Mesenchymal stem cell (in vitro differentiated cells and primary cell): Measurements from ENCODE around the gene SPATS2.

ENCODE experiments used
- DNase-seq: peaks from one replicate; pipeline ENCODE4 v3.0.0-alpha.2; 2013
- H2AFZ ChIP-seq: one replicate; pipeline ENCODE4 v1.6.1; 2013; ENCODE audit warnings: low read depth, mild to moderate bottlenecking, control low read depth, inconsistent platforms, low read length, moderate library complexity
- H2AK5ac ChIP-seq: 2 replicates; pipeline ENCODE4 v1.6.1; 2013; ENCODE audit warnings: low read length, moderate library complexity, mild to moderate bottlenecking, inconsistent platforms; ENCODE audit not compliant: severe bottlenecking
- H2BK120ac ChIP-seq: one replicate; pipeline ENCODE4 v1.6.1; 2013; ENCODE audit warnings: low read depth, mild to moderate bottlenecking, inconsistent platforms, low read length, moderate library complexity
- H2BK12ac ChIP-seq, 2 experiments: one replicate each; pipeline ENCODE4 v1.6.1; 2013; ENCODE audit warnings: inconsistent platforms in 2 of 2, low read length in 2 of 2, mild to moderate bottlenecking in 2 of 2, moderate library complexity in 2 of 2, control low read depth in 1 of 2
- H2BK15ac ChIP-seq: one replicate; pipeline ENCODE4 v1.6.1; 2013; ENCODE audit warnings: mild to moderate bottlenecking, low read depth, inconsistent platforms; ENCODE audit not compliant: poor library complexity, severe bottlenecking
- H2BK5ac ChIP-seq: 2 replicates; pipeline ENCODE4 v1.6.1; 2013; ENCODE audit warnings: low read depth, mild to moderate bottlenecking, low read length, control low read depth, inconsistent platforms; ENCODE audit not compliant: poor library complexity, severe bottlenecking
- H3K14ac ChIP-seq, 2 experiments: one replicate each; pipeline ENCODE4 v1.6.1; 2013; ENCODE audit warnings: inconsistent platforms in 2 of 2, low read length in 2 of 2, control low read depth in 1 of 2, mild to moderate bottlenecking in 1 of 2, moderate library complexity in 1 of 2
- H3K18ac ChIP-seq, 2 experiments: one replicate each; pipeline ENCODE4 v1.6.1; 2013; ENCODE audit warnings: inconsistent platforms in 2 of 2, low read length in 2 of 2, control low read depth in 1 of 2, low read depth in 1 of 2, mild to moderate bottlenecking in 1 of 2
- H3K23ac ChIP-seq, 2 experiments: one replicate each; pipeline ENCODE4 v1.6.1; 2013; ENCODE audit warnings: inconsistent platforms in 2 of 2, low read length in 2 of 2, mild to moderate bottlenecking in 2 of 2, moderate library complexity in 2 of 2, control low read depth in 1 of 2
- H3K27ac ChIP-seq: 2 replicates; pipeline ENCODE4 v1.5.1; 2013; ENCODE audit warnings: mild to moderate bottlenecking, moderate library complexity, low read length, control low read depth, inconsistent platforms; ENCODE audit not compliant: poor library complexity, severe bottlenecking
- H3K27me3 ChIP-seq, 2 experiments: 2 replicates each; pipeline versions ENCODE4 v1.6.1 to v1.7.0; 2013; ENCODE audit warnings: low read length in 2 of 2, mild to moderate bottlenecking in 2 of 2, moderate library complexity in 2 of 2, control low read depth in 1 of 2, inconsistent platforms in 1 of 2; ENCODE audit not compliant: control insufficient read depth in 1 of 2, insufficient read depth in 1 of 2
- H3K36me3 ChIP-seq, 2 experiments: 2 replicates each; pipeline versions ENCODE4 v1.6.1 to v1.7.0; 2013; ENCODE audit warnings: low read length in 2 of 2, control low read depth in 1 of 2, inconsistent platforms in 1 of 2, low read depth in 1 of 2, mild to moderate bottlenecking in 1 of 2; ENCODE audit not compliant: insufficient read depth in 2 of 2, control insufficient read depth in 1 of 2
- H3K4ac ChIP-seq, 2 experiments: one replicate each; pipeline ENCODE4 v1.6.1; 2013; ENCODE audit warnings: inconsistent platforms in 2 of 2, low read length in 2 of 2, mild to moderate bottlenecking in 2 of 2, moderate library complexity in 2 of 2, control low read depth in 1 of 2, low read depth in 1 of 2
- H3K4me1 ChIP-seq: 2 replicates; pipeline ENCODE4 v1.6.1; 2013; ENCODE audit warnings: low read depth, low read length, control low read depth; ENCODE audit not compliant: control insufficient read depth, insufficient read depth
- H3K4me2 ChIP-seq: 2 replicates; pipeline ENCODE4 v1.6.1; 2013; ENCODE audit warnings: low read length, mild to moderate bottlenecking, inconsistent platforms; ENCODE audit not compliant: poor library complexity, severe bottlenecking
- H3K4me3 ChIP-seq, 2 experiments: 2 replicates each; pipeline versions ENCODE4 v1.5.1 to v1.7.0; 2013; ENCODE audit warnings: low read length in 2 of 2, mild to moderate bottlenecking in 2 of 2, control low read depth in 1 of 2, low read depth in 1 of 2; ENCODE audit not compliant: insufficient read depth in 1 of 2
- H3K79me1 ChIP-seq: replicated peaks from 2 replicates; pipeline ENCODE4 v1.6.1; 2013; ENCODE audit warnings: mild to moderate bottlenecking, control low read depth, low read length, inconsistent platforms; ENCODE audit not compliant: poor library complexity, severe bottlenecking
- H3K9ac ChIP-seq: 2 replicates; pipeline ENCODE4 v1.7.0; 2013; ENCODE audit warnings: mild to moderate bottlenecking, low read length, moderate library complexity
- H3K9me3 ChIP-seq: 2 replicates; pipeline ENCODE4 v1.7.0; 2013; ENCODE audit warnings: mild to moderate bottlenecking, low read length; ENCODE audit not compliant: control insufficient read depth
- H4K8ac ChIP-seq: one replicate; pipeline ENCODE4 v1.6.1; 2013; ENCODE audit warnings: inconsistent platforms, mild to moderate bottlenecking, low read length, moderate library complexity
- H4K91ac ChIP-seq: one replicate; pipeline ENCODE4 v1.6.1; 2013; ENCODE audit warnings: mild to moderate bottlenecking, low read length, inconsistent platforms
- WGBS: methylation state at CpG from one replicate; pipeline ENCODE4 v1.1.7; 2013; ENCODE audit warnings: mixed read lengths; 5-methylcytosine and 5-hydroxymethylcytosine counted together

SPATS2 gene

GRCh38 chr12:49336645-49337584, 30.3 kb upstream of the SPATS2 start, which contains the start of gene C1QL4:
Gene C1QL4, minus strand, starts transcription at chr12:49337188. Its CDS starts 711 bp downstream, at chr12:49336477.
- Histone ChIP-seq H2BK120ac (no peak within 1 kb of the TSS), H3K4me2 (peak within 1 kb of the TSS; percentile 64), H4K91ac (no peak within 1 kb of the TSS), H3K18ac (no peak within 1 kb of the TSS), H3K4me3 (peak within 1 kb of the TSS; percentile 24 to 67), H3K4me1 (peaks cover 21% of the 10 kb centered on the region), H3K9me3 (no peaks in the 10 kb centered on the region), H2AFZ (peak within 1 kb of the TSS; percentile 21), H3K4ac (no peak within 1 kb of the TSS), H3K79me1 (no peaks in the 10 kb centered on the region), H4K8ac (no peak within 1 kb of the TSS), H3K27ac (no peak within 1 kb of the TSS), H3K14ac (no peak within 1 kb of the TSS), H2BK15ac (no peak within 1 kb of the TSS), H3K36me3 (peaks cover 0 to 6% of the 10 kb centered on the region in 2 experiments), H3K9ac (no peak within 1 kb of the TSS), H3K27me3 (peaks cover 66 to 93% of the 10 kb centered on the region in 2 experiments), H2BK12ac (no peak within 1 kb of the TSS), H2AK5ac (no peak within 1 kb of the TSS), H2BK5ac (no peak within 1 kb of the TSS), H3K23ac (peak within 1 kb of the TSS in 1 of 2 experiments; percentile 60)
- DNase-seq, result peak; percentile 78
- WGBS, result 6% methylated on average over 54 of the region's 65 CpGs

- H2AFZ ChIP-seq, result no peak overlapping the region
- no peak overlapping the region for H3K14ac ChIP-seq
- H3K4me1 ChIP-seq, result peaks cover 39% of the 10 kb centered on the region
- peaks cover 87 to 98% of the 10 kb centered on the region in 2 experiments for H3K27me3 ChIP-seq
- H3K4me2 ChIP-seq, result no peak overlapping the region
- no peak overlapping the region for H3K27ac ChIP-seq
- H3K18ac ChIP-seq, result no peak overlapping the region
- no peak overlapping the region for H4K91ac ChIP-seq
- no peak overlapping the region for H2BK120ac ChIP-seq
- no peak overlapping the region for H2BK12ac ChIP-seq
- WGBS, result 28% methylated on average over 4 of the region's 6 CpGs
- no peak overlapping the region for H3K4me3 ChIP-seq
- H2AK5ac ChIP-seq, result no peak overlapping the region
- H3K4ac ChIP-seq, result no peak overlapping the region
- no peak for DNase-seq
- no peaks in the 10 kb centered on the region for H3K36me3 ChIP-seq
- no peak overlapping the region for H3K9ac ChIP-seq
- H2BK5ac ChIP-seq, result no peak overlapping the region
- no peak overlapping the region for H2BK15ac ChIP-seq
- H3K9me3 ChIP-seq, result no peaks in the 10 kb centered on the region
- no peak overlapping the region for H3K23ac ChIP-seq
- H4K8ac ChIP-seq, result no peak overlapping the region
- no peaks in the 10 kb centered on the region for H3K79me1 ChIP-seq
Measured at GRCh38 chr12:49338830-49339463, 28.3 kb upstream of the SPATS2 start.

- H3K23ac ChIP-seq, result no peak overlapping the region
- H3K4me1 ChIP-seq, result peaks cover 39% of the 10 kb centered on the region
- H4K8ac ChIP-seq, result no peak overlapping the region
- no peak overlapping the region for H2BK12ac ChIP-seq
- H2BK5ac ChIP-seq, result no peak overlapping the region
- no peak for DNase-seq
- no peak overlapping the region for H3K4me2 ChIP-seq
- H3K9ac ChIP-seq, result no peak overlapping the region
- 24% methylated on average over 5 of the region's 5 CpGs for WGBS
- H3K9me3 ChIP-seq, result no peaks in the 10 kb centered on the region
- H3K36me3 ChIP-seq, result no peaks in the 10 kb centered on the region
- H2BK120ac ChIP-seq, result no peak overlapping the region
- H3K4ac ChIP-seq, result no peak overlapping the region
- H3K18ac ChIP-seq, result no peak overlapping the region
- H3K79me1 ChIP-seq, result no peaks in the 10 kb centered on the region
- H2AFZ ChIP-seq, result no peak overlapping the region
- H2BK15ac ChIP-seq, result no peak overlapping the region
- H4K91ac ChIP-seq, result no peak overlapping the region
- H3K27ac ChIP-seq, result no peak overlapping the region
- H3K4me3 ChIP-seq, result no peak overlapping the region
- peaks cover 92 to 98% of the 10 kb centered on the region in 2 experiments for H3K27me3 ChIP-seq
- H3K14ac ChIP-seq, result no peak overlapping the region
- H2AK5ac ChIP-seq, result no peak overlapping the region
Measured at GRCh38 chr12:49339464-49339861, 27.8 kb upstream of the SPATS2 start.
